BE2C (cell line): ENCODE measurements around the gene NAV2.

Source experiments
- DNase-seq: peaks from one replicate; pipeline ENCODE4 v3.0.0-alpha.2; 2020
- H3K27me3 ChIP-seq: fragments of 250-450 bp; sonication (Bioruptor Pico); 2 replicates; pipeline ENCODE4 v1.5.1; 2020; ENCODE audit warnings: mild to moderate bottlenecking
- H3K36me3 ChIP-seq: fragments of 250-450 bp; sonication (Bioruptor Pico); 2 replicates; pipeline ENCODE4 v1.5.1; 2020; ENCODE audit warnings: mild to moderate bottlenecking
- H3K4me1 ChIP-seq: fragments of 250-450 bp; sonication (Bioruptor Pico); 2 replicates; pipeline ENCODE4 v1.5.1; 2020
- H3K4me3 ChIP-seq: 2 replicates; pipeline ENCODE4 v1.5.1; 2011; ENCODE audit warnings: low read depth, low read length
- H3K9me3 ChIP-seq: fragments of 250-450 bp; sonication (Bioruptor Pico); 2 replicates; pipeline ENCODE4 v1.5.1; 2020
- TF ChIP-seq, protein P1 (sequence below): IDR thresholded peaks from 2 replicates; pipeline ENCODE4 v1.5.1; 2012; ENCODE audit warnings: mild to moderate bottlenecking, low read depth, low read length

Gene NAV2

DNA sequence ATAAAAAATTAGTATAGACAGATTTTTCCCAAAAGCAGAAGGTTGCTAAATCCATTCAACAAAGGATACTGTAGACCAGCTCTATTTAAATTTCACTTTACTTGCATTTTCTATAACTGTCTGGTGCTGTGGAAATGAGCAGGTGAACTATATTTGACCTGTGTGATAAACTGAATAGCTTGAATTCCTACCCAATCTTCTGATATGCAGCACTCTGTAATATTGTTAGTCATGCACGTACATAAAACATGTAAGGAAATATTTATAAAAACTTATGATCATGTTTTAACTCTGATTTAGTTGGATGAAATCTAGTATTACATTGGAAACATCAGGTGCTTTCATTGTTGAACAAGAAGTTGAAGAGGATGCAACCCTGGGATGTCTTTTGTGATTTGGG, 234.0 kb downstream of the NAV2 start:
- no peak for DNase-seq
- no peaks in the 10 kb centered on the region for H3K9me3 ChIP-seq
- H3K4me1 ChIP-seq, result no peaks in the 10 kb centered on the region; the same call in none of the 2 replicates
- H3K4me3 ChIP-seq, result no peak overlapping the region
- TF ChIP-seq, protein P1, sequence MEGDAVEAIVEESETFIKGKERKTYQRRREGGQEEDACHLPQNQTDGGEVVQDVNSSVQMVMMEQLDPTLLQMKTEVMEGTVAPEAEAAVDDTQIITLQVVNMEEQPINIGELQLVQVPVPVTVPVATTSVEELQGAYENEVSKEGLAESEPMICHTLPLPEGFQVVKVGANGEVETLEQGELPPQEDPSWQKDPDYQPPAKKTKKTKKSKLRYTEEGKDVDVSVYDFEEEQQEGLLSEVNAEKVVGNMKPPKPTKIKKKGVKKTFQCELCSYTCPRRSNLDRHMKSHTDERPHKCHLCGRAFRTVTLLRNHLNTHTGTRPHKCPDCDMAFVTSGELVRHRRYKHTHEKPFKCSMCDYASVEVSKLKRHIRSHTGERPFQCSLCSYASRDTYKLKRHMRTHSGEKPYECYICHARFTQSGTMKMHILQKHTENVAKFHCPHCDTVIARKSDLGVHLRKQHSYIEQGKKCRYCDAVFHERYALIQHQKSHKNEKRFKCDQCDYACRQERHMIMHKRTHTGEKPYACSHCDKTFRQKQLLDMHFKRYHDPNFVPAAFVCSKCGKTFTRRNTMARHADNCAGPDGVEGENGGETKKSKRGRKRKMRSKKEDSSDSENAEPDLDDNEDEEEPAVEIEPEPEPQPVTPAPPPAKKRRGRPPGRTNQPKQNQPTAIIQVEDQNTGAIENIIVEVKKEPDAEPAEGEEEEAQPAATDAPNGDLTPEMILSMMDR, result no peak
- H3K36me3 ChIP-seq, result no peaks in the 10 kb centered on the region
- no peaks in the 10 kb centered on the region for H3K27me3 ChIP-seq

DNA sequence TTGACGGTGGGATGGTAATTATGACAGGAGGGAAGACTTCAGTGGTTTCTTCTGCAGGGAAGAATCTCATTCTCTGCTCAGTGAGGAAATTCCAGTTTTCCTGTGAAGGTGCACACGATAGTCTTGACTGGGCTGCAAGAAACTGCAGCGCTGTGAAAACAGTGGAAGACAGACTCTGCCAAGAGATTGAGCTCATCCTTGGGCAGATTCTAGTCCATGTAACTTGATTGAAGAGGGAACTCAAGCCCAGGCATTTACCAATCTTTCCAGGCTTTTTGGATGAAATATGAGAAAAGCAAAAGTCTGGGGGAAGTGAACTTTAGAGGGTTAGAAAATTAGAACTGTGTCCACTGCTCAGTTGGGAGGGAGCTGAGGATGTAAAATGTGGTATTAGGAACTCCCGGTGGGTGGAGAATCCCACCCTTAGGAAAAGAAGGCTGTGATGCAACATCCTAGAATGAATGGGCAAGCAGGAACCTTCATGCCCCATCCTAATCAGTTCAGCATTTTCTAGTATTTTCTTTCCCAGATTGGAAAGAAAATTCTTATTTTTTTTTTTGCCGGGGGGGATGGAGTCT, 235.0 kb downstream of the NAV2 start:
- TF ChIP-seq, protein P1, result no peak
- no peaks in the 10 kb centered on the region for H3K9me3 ChIP-seq
- DNase-seq, result no peak
- no peak overlapping the region for H3K4me3 ChIP-seq
- H3K36me3 ChIP-seq, result no peaks in the 10 kb centered on the region
- no peaks in the 10 kb centered on the region for H3K27me3 ChIP-seq
- H3K4me1 ChIP-seq, result peaks cover 4% of the 10 kb centered on the region

DNA sequence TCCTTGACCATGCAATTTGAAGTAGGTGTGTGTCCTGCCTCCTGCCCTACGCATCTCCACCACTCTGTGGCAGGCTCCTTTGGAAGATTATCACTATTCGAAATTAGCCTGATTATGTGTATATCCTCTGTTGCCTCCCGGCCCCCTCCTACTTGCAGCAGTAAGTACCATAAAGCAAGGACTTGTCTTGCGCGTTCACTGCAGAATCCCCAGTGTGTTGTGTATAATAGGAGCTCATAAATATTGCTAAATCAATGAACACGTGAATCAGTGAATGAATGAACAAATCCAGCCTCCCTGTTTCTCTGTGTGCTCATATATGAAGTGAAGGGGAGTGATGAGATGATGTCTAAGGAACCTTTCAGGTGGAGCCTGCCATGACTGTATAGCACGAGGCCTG, 237.0 kb downstream of the NAV2 start:
- peaks cover 4% of the 10 kb centered on the region for H3K4me1 ChIP-seq
- H3K36me3 ChIP-seq, result no peaks in the 10 kb centered on the region
- no peaks in the 10 kb centered on the region for H3K9me3 ChIP-seq
- DNase-seq, result no peak
- no peaks in the 10 kb centered on the region for H3K27me3 ChIP-seq
- TF ChIP-seq, protein P1, result no peak
- no peak overlapping the region for H3K4me3 ChIP-seq

DNA sequence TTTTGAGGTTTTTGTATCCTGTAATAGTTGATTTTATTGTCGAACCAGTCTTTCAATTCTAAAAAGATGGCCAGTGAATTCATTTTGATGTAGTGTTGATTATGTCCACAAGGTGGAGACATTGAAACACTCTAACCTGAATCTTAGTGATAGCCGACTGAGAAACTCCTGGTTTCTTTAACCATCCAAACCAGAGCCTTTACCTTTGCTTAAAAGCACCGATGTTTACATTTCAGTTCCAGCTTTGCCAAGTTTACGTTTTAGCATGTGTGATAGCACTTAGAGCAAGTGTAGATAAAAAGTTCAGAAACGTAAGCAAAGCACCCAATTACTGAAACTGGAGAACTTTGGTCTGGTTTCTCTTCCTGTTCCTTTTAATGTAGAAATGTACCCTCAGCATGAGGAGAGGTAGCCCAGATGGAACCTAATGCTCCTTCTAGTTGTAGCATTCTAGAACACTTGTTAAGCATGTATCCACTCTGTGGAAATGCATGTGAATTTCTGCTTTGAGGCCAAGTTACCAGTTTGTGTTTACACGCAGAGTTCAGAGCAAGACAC, 239.0 kb downstream of the NAV2 start:
- TF ChIP-seq, protein P1, result peak; percentile 54
- Histone ChIP-seq H3K36me3 (no peaks in the 10 kb centered on the region), H3K27me3 (no peaks in the 10 kb centered on the region), H3K4me1 (peaks cover 11% of the 10 kb centered on the region), H3K4me3 (peak overlapping the region; percentile 16; the same call in 1 of the 2 replicates), H3K9me3 (no peaks in the 10 kb centered on the region)
- DNase-seq, result no peak

DNA sequence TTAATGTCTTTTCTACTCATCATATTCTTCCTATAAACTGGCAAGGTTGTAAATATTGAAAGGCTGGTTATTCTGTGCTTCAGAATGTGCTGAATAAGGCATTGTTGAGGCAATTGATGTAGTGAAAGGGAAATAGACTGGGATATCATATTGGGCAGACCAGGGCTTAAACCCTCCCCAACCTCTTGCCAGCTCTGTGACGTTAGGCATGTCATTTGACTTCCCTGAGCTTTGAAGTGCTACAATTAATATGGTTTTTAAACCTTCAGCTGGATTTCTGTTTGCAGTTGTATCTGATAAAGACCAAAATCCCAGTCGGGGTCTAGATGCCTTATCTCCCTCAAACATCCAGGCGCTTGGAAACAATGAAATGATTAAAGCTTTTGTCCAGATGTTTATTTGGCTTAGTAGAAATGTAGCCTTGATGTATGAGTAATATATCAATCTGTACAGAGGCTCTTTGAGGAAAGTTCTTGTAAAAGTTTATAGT, 239.5 kb downstream of the NAV2 start:
- peaks cover 11% of the 10 kb centered on the region for H3K4me1 ChIP-seq
- no peak for DNase-seq
- H3K9me3 ChIP-seq, result no peaks in the 10 kb centered on the region
- H3K4me3 ChIP-seq, result no peak overlapping the region
- no peaks in the 10 kb centered on the region for H3K36me3 ChIP-seq
- TF ChIP-seq, protein P1, result no peak
- no peaks in the 10 kb centered on the region for H3K27me3 ChIP-seq

DNA sequence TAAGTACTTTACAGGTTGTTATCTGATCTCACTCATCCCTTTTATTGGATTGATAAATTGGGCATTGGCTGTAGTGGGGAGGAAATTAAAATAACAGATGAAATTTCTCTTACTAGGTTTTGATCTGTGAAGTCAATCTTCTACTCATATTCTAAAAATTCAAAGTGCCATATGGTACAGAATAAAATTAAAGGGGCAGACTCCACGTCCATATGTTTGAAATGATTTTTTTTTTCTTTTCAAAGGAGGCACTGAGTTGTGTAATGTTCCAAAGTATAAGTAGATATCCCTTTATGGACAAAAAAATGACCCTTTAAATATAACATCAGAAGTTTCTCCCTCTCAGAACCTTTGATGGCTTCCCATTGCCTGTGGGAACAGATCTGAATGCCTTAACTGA, 240.3 kb downstream of the NAV2 start:
- no peaks in the 10 kb centered on the region for H3K9me3 ChIP-seq
- TF ChIP-seq, protein P1, result no peak
- H3K4me1 ChIP-seq, result peaks cover 11% of the 10 kb centered on the region
- no peaks in the 10 kb centered on the region for H3K27me3 ChIP-seq
- no peaks in the 10 kb centered on the region for H3K36me3 ChIP-seq
- DNase-seq, result no peak
- no peak overlapping the region for H3K4me3 ChIP-seq
